Stimulated activated CD4-positive, alpha-beta T cell treated with anti-CD3 and anti-CD28 coated beads, Interleukin-1b, Interleukin-23, amount 100 ng/mL, for 24 hours (primary cell): Measurements from ENCODE around the gene KIRREL3.
"Not testable (repeated sequence)": the region's sequence is repeated elsewhere in the genome, so short reads cannot be mapped to it uniquely, and the experiment has no call there.

Experiments
- DNase-seq, 4 experiments: peaks; one replicate each; pipeline ENCODE4 v3.0.0-alpha.2; 2020; ENCODE audit warnings: low read depth in 4 of 4, low spot score in 1 of 4

Gene KIRREL3

DNA sequence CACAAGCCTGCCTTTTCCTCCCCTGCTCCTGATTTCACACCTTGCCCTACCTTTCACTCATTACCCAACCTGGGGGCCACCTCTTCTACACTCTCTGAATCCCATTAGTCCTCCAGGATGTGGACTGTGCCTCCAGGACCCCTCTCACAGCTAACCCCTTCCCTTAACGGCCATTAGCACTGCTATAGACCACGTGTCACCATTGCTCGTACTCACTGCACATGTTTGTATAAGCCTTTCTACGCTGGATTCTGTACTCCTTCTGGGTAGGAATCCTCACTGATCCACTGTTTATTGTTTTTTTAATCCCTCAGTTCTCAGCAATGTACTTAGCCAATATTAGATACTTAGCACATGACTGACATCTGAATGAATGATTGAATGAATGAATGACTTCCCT is 40.9 kb downstream of the KIRREL3 start:
- no peak for DNase-seq

DNA sequence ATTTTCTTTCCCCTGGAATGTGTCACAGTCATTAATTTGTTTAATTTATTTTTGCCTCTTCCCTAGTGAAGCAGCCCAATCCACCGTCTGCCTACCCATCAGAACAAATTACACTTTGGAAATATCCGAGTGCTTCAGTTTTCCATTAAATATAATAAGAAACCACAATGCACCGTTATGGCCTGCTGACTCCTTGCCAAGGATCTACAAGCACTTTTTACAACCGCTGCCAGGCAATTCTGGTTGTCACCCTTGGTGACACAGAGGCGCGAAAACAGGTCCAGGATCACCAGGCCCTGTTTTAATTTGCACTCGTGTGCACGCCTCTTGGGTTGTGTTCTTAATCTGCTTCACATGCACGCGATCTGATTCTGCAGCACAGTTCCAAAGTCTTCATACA is 43.9 kb downstream of the KIRREL3 start:
- no peak for DNase-seq

DNA sequence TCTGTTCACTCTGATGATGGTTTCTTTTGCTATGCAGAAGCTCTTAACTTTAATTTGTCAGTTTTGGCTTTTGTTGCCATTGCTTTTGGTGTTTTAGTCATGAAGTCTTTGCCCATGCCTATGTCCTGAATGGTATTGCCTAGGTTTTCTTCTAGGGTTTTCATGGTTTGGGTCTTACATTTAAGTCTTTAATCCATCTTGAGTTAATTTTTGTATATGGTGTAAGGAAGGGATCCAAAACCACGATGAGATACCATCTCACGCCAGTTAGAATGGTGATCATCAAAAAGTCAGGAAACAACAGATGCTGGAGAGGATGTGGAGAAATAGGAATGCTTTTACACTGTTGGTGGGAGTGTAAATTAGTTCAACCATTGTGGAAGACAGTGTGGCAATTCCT is 48.0 kb downstream of the KIRREL3 start:
- not testable (repeated sequence) for DNase-seq

DNA sequence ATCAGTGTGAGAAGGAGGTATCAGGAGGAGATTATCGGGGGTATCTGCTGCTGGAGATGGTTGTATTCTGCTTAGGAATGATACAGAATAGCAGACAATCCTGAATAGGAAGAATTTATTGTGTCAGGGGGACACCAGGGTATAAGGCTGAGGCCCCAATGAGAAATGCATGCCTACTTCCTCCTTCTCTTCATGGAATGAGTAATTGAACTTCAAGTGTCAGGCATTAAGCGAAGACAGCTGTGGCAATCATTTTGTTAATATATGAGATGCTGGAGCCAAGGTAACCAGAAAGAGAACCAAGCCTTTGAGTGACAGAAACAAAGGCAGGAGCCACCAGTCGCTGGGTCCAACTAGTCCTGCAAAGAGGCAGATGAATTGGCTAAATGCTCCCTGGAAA is 49.1 kb downstream of the KIRREL3 start:
- no peak for DNase-seq

DNA sequence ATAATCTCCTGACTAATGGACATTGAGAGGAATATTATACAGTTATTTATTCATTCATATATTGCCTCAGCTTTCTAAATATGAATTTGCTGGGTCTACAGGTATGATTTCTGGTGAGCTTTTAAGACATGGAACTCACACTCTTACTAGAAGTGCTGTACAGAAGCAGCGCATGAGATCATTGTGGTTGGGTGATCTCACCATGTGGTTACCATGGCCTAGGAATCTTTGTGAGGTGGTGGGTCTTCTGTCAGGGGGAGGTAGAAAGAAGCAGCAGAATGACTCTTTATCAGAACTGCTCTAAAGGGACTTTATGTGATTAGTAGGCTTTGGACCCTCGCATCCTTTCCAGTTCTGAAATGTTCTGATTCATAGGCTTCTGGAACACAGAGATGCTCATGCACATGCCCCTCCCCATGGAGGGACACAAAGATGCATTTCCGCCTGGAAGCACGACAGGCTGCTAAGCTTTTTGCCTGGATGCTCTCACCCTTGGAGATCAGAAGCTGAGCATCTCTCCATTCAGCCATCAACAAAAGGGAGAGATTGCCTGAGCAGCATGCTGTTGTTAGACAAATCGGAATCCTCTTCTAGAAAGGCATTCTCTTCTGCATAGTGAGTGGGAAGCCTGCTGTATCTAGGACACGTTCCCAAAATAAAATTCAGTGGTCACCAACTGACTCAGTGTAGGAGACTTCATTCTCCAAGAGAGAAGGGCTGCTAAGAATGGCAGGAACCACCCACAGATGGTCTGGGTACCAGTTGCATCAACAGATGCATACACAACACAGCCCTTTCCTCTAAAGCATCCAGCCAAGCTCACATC is 51.3 kb downstream of the KIRREL3 start:
- no peak for DNase-seq

DNA sequence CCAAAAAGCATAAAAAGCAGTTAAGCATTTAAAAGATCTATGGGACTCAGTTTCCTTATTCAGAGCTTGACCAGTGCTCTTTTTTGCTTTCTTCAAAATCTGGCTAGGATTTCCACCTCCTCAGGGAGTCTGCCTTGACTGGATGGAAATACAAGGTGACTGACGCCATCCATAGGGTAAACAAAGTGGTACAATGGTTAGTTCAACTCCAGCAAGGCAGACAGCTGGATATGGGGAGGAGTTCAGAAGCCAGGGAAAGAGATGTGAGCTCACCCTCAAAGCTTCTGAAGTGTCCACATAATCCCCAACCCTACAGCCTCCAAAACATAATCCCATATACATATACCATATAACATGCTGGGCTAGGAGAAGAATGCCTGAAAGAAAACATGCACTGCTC is 52.0 kb downstream of the KIRREL3 start:
- DNase-seq: no peak

DNA sequence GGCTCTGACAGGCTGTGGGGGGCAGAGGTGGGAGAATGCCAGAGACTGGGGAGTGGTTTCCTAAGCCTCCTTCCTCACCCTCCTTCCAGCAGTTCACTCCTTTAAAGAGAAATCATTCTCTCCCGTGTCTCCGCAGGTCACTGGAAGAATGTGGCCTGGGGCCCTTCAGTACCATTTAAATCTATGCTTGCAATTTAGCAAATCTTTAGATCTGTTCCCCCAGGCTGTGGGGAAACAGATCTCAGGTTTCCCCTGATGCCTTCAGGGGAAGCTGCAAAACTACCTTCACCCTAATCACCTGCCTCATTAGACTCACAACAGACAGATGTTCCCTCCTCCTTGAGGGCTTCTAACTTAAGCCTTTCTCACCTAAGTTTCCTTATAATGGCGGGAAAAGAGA is 55.3 kb downstream of the KIRREL3 start:
- no peak for DNase-seq

DNA sequence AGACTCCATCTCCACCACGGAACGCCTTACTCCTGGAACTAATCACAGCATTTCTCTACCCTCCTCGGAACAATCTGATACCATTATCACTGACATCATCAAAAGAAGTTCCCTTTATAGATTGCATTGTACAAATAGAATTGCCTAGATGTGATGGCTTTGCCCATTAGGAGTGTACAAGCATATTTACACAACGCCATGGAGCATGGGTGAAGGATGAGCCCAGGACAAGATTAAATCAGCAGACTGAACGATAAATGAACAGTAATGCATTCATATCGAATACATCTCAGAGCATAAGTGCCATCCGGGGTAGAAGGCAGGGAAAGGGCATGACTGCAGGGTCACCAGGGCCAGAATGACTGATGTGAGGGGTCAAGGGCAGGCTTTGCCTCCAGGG is 57.3 kb downstream of the KIRREL3 start:
- DNase-seq: no peak

DNA sequence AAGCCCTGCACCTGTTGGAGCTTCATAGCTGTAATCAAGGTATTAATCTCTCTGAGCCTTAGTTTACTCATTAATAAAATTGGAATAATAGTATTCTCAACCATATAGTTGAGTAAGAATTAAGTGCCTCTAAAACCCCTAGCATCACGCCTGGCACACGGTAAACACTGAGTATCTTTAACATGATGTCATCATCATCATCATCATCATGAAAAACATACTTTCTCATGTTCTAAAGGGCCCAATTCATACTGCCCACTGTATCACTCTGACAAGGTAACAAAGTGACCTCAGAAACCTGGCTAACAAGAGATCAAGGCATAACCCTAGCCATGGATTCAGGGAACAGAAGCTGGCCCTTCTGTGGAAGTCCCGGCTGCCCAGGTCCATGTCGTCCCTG is 58.4 kb downstream of the KIRREL3 start:
- no peak for DNase-seq

DNA sequence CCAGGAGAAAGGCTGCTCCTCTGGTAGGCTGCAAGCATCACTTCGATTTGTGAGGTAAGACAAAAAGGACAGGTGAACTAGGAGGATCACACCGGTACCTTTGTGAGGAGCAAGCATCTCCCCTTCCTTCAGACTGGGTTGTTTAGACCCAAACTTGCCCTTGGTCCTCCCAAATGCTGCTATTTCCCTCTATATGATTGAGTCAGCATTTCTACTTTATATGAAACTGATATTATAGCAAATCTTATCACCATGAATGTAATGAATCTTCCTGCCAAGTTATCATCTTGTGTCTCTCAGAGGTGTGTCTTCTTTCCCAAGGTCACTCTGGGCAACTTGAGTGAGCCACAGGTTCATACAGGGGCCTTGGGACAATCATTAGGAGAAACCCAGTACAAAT is 61.0 kb downstream of the KIRREL3 start:
- no peak for DNase-seq

DNA sequence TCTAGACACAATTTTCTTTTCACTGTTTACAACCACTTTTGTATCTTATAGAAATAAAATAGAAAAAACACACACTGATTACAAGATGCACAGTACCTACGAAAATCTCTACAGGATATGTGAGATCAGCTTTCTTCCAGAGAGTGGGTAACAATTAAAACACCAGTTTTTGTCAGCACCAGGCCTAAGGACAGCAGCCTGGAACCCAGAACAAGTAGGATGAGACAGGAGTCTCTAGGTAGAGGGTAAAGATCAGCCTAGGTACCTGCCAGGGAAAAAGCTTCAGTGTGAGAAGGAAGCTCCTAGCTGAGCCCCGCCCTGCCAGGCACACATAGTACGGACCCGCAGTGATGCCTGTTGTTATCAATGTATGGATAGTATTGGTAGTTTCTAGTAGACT is 61.9 kb downstream of the KIRREL3 start:
- DNase-seq: no peak

DNA sequence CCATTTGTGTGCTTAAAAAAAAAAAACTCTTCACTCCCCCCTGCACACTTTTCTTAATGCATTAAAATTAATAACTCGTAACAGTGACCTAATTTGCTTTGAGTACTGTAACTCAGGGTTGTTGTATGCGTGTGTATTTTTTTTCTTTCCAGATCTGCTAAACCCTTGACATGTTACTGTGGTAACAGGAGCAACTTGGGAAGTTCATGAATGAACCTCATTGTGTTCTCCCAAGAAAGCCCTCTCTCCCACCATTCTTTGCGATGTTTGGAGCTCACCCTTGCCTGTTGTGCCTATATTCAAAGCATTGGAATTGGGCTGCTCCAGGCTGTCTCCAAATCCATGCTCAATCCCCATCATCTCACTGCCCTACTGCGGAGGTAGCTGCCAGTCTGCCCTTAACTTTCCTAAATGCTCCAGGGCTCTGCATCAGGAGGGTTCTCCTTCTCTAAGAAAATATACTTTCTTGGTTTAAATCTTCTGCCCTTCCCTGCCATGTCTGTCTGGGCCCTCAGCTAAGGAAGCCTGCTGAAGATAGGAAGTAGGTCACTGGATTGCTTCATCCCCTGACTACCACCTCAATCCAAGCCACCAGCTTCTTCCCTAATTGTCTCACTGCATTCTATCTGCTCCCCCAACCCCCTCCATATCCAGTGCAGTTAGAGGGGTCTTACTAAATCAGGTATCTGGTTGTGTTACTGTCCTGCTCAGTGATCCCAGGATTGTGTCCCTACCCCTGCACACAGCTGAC is 70.3 kb downstream of the KIRREL3 start:
- no peak for DNase-seq

DNA sequence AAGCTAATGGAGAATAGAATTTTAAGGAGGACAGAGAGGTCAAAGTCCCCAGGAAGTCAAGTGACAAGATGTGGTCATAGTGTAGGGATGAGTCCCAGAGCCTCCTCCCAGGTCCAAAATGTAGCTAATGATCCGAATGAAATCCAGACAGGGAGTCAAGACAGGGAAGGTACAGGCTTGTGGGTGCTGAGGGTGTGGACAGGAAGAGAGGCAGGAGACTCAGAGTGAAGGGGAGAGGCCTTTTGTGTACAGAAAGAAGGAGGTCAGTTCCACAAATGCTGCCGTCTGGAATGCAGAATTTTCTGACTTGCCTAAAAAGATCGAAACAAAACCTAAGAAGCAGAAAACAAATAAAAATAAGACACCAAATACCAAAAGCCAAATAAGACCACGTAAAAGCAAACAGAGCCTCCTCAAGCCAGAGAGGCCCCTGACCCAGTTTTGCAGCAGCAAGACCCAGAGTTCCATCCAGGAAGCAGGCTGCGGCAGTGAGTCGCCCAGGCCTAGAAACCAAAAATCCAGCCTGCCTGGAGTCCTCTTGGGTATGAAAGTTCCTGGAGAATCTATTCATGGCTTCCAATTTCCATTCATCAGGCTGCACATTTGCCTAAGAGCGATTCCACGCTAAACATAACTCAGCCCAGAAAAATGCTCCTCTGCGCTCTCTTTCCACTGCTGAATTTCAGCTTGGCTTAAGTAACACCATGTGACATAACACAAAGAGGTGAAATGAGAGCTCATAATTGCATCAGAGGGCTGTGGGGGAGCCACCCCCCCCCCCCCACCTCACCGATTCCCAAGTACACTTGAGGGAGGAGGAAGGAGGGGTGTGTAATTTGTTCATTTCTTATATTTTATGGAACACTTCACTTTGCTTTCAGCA is 71.2 kb downstream of the KIRREL3 start:
- no peak for DNase-seq

DNA sequence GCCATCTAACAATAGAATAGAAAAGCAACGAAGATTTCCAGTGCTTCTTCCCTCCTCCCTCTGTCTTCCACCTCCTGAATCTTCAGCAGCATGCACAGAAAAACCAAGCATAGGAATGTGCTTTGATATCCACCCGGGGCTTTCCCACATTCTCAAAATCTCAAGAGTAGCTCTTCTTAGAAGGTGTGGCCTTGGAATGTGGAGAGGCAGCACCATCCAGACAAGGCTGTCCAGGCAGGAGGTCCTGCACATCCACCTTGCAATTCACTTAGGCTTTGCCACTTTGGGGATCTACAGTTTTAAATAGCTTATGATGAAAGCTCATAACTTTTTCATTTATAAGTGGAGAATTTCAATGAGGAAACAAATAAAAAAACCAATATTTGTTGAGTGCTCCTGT is 72.9 kb downstream of the KIRREL3 start:
- DNase-seq: no peak

DNA sequence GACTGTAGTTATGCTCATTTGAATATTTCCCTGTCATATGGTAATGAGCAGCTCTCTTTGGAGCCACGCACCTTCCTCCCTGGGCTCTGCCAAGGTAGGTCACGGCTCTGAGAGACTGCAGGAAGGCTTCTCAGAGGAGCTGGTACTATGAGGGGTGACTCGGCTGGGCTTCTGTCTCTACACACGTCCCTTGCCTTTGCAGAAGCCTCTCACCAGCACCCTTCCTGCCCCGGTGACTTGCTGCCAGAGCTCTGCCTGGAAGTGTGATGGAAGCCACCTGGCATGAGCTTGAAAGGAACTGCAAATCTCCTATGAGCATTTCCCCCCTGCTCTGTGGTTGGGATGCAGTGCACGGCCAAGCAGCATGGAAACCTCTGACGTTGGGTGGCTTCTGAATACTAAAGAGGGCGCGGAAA is 74.2 kb downstream of the KIRREL3 start:
- no peak for DNase-seq

DNA sequence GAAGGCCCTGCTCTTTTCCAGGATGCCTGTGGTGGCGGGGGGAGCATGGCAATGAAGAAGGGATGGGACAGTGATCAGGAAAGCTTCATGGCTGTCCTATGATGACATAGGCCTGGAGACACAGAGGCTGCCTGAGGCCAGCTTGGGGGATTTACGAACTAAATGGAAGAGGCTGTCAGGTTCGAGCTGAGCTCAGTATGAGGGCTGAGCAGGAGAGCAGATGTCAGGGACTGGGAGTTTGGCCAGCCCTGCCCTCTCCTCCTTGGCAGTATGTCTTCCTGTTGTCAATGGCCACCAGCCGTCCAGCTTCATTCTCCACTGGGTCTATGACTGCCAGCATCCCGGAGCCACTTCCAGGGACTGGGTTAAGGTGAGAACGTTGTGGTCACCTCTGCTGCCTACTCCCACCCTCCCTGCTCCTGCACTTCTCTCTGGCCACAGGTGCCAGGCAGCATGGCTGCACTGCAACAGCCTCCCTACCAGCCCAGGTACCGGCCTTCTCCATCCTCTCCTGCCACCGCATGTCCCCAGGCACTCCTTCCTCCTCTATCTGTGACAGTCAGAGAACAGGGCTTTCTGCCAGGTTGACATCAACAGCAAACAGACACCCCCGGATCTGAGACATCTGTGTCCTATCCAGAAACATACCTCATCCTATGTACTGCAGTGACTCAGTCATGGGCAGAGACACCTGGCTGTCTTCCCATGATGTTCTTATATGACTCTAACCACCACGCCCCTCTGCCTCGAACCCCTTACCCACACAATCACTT is 75.1 kb downstream of the KIRREL3 start:
- DNase-seq: no peak

DNA sequence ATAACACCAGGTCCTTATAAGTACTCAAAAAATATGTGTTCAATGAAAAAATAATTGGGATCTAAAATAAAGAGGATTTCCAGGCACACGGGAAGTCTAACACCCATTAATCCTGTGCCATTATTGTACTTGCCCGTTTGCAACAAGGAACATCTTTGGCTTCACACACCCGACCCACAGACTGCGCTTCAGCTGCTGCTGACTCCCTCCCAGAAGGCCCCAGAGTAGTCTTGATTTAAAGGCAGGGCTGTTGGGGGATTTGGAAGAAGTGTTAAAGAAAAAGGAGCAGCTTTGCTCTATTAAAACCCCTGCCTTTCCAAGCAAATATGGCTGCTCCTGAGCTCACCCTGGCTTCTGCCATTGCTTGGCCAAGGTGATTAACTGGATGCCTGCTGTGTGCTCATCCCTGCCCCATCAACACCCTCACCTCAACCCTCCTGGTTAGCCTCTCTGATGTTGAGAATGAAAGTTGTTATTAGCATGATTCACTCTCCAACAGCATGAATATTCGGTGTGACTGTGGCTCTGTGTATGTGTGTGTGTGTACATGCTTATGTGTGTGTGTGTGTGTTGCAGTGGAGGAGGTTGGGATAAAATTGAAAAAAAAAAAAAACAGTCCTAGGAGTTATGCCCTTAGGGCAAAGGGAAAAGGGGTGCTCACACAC is 76.1 kb downstream of the KIRREL3 start:
- no peak for DNase-seq

DNA sequence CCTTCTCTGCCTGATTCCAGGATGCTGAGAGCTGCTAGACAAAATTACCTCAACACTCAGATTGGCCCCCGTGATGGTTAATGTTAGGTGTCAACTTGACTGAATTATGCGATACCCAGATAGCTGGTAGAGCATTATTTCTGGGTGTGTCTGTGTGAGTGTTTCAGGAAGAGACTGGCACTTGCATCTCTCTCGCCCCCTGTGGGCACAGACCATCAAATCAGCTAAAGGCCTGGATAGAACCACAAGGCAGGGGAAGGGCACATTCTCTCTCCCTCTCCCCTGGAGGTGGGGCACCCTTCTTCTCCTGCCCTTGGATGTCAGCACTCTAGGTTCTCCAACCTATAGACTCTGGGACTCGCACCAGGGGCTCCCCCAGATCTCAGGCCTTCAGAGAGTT is 79.7 kb downstream of the KIRREL3 start:
- DNase-seq: no peak

DNA sequence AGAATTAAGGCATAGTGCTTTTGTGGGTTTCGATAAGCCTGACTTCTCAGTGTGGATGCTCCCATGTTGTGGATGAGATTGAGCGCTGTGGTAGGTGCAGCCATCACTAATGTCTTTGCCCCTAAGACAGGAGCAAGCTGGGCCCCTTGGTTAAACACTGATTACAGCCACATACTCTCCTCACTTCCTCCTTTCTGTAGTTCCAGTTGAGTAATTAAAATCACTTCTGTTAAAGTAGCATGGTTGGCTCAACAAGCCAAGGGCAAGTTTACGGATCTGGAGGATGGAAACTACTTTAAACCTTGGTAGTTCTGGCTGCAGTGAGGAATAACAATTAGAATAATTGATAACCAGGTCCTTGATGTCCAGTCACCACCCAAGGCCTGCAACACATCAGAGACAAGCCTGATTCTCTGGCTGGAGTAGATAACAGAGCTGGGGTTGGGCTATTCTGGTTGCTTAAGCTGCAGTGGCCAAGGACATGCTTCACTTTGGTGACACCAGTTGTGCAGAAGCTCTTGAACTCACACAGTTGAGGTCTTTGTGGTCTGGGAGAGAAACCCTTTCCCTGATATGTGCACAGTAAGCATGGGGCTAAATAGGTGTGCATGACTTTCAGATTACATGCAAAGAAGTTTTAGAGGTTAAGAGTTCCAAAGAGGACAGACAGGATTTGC is 81.3 kb downstream of the KIRREL3 start:
- no peak for DNase-seq

DNA sequence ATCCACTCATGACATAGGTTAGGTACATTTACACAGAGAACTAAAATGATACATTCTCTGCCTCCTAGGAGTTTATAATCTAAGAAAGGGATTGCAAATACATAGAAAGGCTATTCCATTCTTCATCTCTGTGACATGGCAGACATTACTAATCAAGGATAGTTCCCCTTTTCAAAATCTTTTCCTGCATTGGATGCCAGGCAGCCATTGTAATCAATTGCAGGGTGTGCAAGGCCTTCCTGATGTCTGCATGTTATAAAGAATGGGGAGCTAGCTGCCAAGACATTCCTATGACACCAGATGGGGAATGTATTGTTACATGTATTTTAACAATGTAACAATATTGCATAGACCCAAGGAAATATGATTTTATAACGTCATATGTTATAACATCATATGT is 82.0 kb downstream of the KIRREL3 start:
- no peak for DNase-seq
